ENCODE measurements around the gene CHMP4B.

CHMP4B gene

DNA sequence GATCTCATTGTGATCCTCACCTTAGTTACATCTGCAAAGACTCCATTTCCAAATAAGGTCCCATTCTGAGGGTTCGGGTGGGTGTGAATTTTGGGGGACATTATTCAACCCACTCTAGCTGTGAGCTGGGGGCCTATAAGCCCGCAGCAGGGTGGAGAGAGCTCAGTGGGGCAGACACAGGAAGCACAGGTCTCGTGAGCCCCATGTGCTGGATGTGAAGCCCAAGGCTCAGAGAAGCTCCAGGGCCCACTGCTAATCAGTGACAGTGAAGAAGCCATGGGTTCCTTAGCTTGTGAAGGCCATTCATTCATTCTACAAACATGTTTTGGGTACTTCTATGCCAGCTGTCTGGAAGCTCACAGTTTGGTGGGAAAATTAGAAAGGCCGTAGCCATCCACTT is 47.5 kb downstream of the CHMP4B start:
- H3K27me3 ChIP-seq (ENCODE audit: control insufficient read depth in 3 of 3, insufficient read depth in 3 of 3, low read depth in 1 of 3, low read length in 3 of 3), result no peaks in the 10 kb centered on the region
- H3K4me3 ChIP-seq (ENCODE audit: low read length in 2 of 2), result no peak overlapping the region
- no peak overlapping the region for H2BK5ac ChIP-seq (ENCODE audit: low read length)
- WGBS, 2 donors (ENCODE audit: extremely low coverage in 2 of 2, insufficient read length in 2 of 2, insufficient replicate concordance in 1 of 2), result no CpG with 5 or more reads among the region's 4 CpGs
- H3K9ac ChIP-seq (ENCODE audit: low read depth, low read length, poor library complexity), result no peak overlapping the region
- no peak for DNase-seq (ENCODE audit: low spot score)
- H4K91ac ChIP-seq (ENCODE audit: low read depth, low read length, poor library complexity), result no peak overlapping the region
- no peak overlapping the region for H2AFZ ChIP-seq (ENCODE audit: low read length)
- no peaks in the 10 kb centered on the region for H3K79me1 ChIP-seq (ENCODE audit: low read depth, low read length)
- no peak overlapping the region for H3K4me2 ChIP-seq (ENCODE audit: insufficient read depth, low read length, poor library complexity, severe bottlenecking)
- H2BK15ac ChIP-seq (ENCODE audit: low read length), result no peak overlapping the region
- no peak overlapping the region for H3K4ac ChIP-seq (ENCODE audit: low read length)
- no peak overlapping the region for H3K14ac ChIP-seq (ENCODE audit: low read length)
- no peak overlapping the region for H3K23ac ChIP-seq (ENCODE audit: low read depth, low read length, poor library complexity)
- H4K8ac ChIP-seq (ENCODE audit: low read depth, low read length), result no peak overlapping the region
- no peak overlapping the region for H2AK5ac ChIP-seq (ENCODE audit: low read depth, low read length)
- H3K27ac ChIP-seq (replicated peaks; ENCODE audit: low read length), result no peak overlapping the region
- peaks cover 14 to 31% of the 10 kb centered on the region in 2 donors for H3K36me3 ChIP-seq (replicated peaks in 1 of 2; ENCODE audit: control insufficient read depth in 2 of 2, insufficient read depth in 2 of 2, low read length in 2 of 2)
- H2BK12ac ChIP-seq (ENCODE audit: low read length), result no peak overlapping the region
- H3K4me1 ChIP-seq (ENCODE audit: control insufficient read depth in 2 of 2, insufficient read depth in 1 of 2, low read depth in 1 of 2, low read length in 2 of 2), result peaks cover 0 to 7% of the 10 kb centered on the region in 2 donors
- H2BK120ac ChIP-seq (ENCODE audit: low read depth, low read length), result no peak overlapping the region
- no peak overlapping the region for H3K18ac ChIP-seq (ENCODE audit: low read length)
- no peaks in the 10 kb centered on the region for H3K9me3 ChIP-seq (replicated peaks in 1 of 2; ENCODE audit: control insufficient read depth in 2 of 2, insufficient read depth in 1 of 2, low read depth in 1 of 2, low read length in 2 of 2)

DNA sequence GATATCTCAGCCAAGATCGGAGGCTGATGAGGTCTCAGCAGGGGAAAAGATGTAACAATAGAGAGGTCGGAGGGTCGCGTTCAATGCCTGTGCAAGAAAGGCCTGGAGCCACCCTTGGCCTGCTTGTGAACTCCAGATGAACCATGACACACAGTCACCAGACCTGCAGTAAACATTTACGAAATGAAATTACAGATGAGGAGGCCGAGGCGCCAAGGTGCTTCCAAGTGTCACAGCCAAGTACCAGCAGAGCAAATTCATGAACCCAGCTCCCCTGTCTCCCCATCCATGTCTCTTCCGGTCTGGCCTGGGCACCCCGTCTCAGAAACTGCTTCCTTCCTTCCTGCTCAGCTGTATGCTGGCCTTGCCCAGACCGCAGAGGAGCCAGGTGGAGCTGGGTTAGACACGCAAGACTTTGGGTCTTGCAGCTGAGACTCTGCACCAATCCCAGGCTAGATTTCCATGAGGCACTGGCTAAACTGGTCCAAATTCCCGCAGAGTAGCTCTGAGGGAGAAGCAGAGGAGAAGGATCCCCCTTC is 48.1 kb downstream of the CHMP4B start:
- no peak overlapping the region for H3K9ac ChIP-seq (ENCODE audit: low read depth, low read length, poor library complexity)
- H3K4me2 ChIP-seq (ENCODE audit: insufficient read depth, low read length, poor library complexity, severe bottlenecking), result no peak overlapping the region
- no peak overlapping the region for H3K4ac ChIP-seq (ENCODE audit: low read length)
- no peak overlapping the region for H2BK120ac ChIP-seq (ENCODE audit: low read depth, low read length)
- no peak overlapping the region for H3K27ac ChIP-seq (replicated peaks; ENCODE audit: low read length)
- H3K4me3 ChIP-seq (ENCODE audit: low read length in 2 of 2), result no peak overlapping the region
- no peak overlapping the region for H2BK5ac ChIP-seq (ENCODE audit: low read length)
- no peaks in the 10 kb centered on the region for H3K27me3 ChIP-seq (ENCODE audit: control insufficient read depth in 3 of 3, insufficient read depth in 3 of 3, low read depth in 1 of 3, low read length in 3 of 3)
- H3K9me3 ChIP-seq (replicated peaks in 1 of 2; ENCODE audit: control insufficient read depth in 2 of 2, insufficient read depth in 1 of 2, low read depth in 1 of 2, low read length in 2 of 2), result no peaks in the 10 kb centered on the region
- H3K4me1 ChIP-seq (ENCODE audit: control insufficient read depth in 2 of 2, insufficient read depth in 1 of 2, low read depth in 1 of 2, low read length in 2 of 2), result peaks cover 0 to 7% of the 10 kb centered on the region in 2 donors
- H3K18ac ChIP-seq (ENCODE audit: low read length), result no peak overlapping the region
- no peak overlapping the region for H2BK15ac ChIP-seq (ENCODE audit: low read length)
- DNase-seq (ENCODE audit: low spot score), result no peak
- H2AK5ac ChIP-seq (ENCODE audit: low read depth, low read length), result no peak overlapping the region
- no peak overlapping the region for H2AFZ ChIP-seq (ENCODE audit: low read length)
- no peak overlapping the region for H3K14ac ChIP-seq (ENCODE audit: low read length)
- H3K79me1 ChIP-seq (ENCODE audit: low read depth, low read length), result no peaks in the 10 kb centered on the region
- H4K8ac ChIP-seq (ENCODE audit: low read depth, low read length), result no peak overlapping the region
- WGBS, 2 donors (ENCODE audit: extremely low coverage in 2 of 2, insufficient read length in 2 of 2, insufficient replicate concordance in 1 of 2), result no CpG with 5 or more reads among the region's 12 CpGs
- no peak overlapping the region for H3K23ac ChIP-seq (ENCODE audit: low read depth, low read length, poor library complexity)
- no peak overlapping the region for H2BK12ac ChIP-seq (ENCODE audit: low read length)
- no peak overlapping the region for H4K91ac ChIP-seq (ENCODE audit: low read depth, low read length, poor library complexity)
- peaks cover 11 to 25% of the 10 kb centered on the region in 2 donors for H3K36me3 ChIP-seq (replicated peaks in 1 of 2; ENCODE audit: control insufficient read depth in 2 of 2, insufficient read depth in 2 of 2, low read length in 2 of 2)

DNA sequence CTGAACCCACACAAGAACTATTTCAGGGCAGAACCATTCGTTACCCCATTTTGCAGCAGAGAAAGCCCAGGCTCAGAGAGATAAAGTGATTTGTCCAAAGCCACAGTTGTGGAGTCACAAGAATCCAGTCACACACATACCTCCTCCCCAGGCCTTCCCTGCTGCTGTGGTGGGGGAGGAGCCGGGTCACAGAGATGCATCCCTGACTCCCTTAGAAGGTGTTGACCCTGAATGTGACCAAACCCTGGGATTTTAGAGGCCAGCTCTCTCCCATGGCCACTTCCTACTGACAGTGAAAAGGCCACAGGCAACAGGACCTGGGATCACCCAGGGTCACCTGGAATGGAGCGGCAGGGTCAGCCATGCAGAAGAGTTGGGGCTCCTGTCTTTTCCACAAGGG is 48.6 kb downstream of the CHMP4B start:
- Histone ChIP-seq H4K91ac (ENCODE audit: low read depth, low read length, poor library complexity) (no peak overlapping the region), H2BK12ac (ENCODE audit: low read length) (no peak overlapping the region), H3K27me3 (ENCODE audit: control insufficient read depth in 3 of 3, insufficient read depth in 3 of 3, low read depth in 1 of 3, low read length in 3 of 3) (no peaks in the 10 kb centered on the region), H3K36me3 (replicated peaks in 1 of 2; ENCODE audit: control insufficient read depth in 2 of 2, insufficient read depth in 2 of 2, low read length in 2 of 2) (peaks cover 8 to 20% of the 10 kb centered on the region in 2 donors), H4K8ac (ENCODE audit: low read depth, low read length) (no peak overlapping the region), H3K79me1 (ENCODE audit: low read depth, low read length) (no peaks in the 10 kb centered on the region), H3K9ac (ENCODE audit: low read depth, low read length, poor library complexity) (no peak overlapping the region), H3K27ac (replicated peaks; ENCODE audit: low read length) (no peak overlapping the region), H2BK120ac (ENCODE audit: low read depth, low read length) (no peak overlapping the region), H3K4me2 (ENCODE audit: insufficient read depth, low read length, poor library complexity, severe bottlenecking) (no peak overlapping the region), H3K4me1 (ENCODE audit: control insufficient read depth in 2 of 2, insufficient read depth in 1 of 2, low read depth in 1 of 2, low read length in 2 of 2) (peaks cover 0 to 7% of the 10 kb centered on the region in 2 donors), H2AFZ (ENCODE audit: low read length) (no peak overlapping the region), H2BK5ac (ENCODE audit: low read length) (no peak overlapping the region), H3K4me3 (ENCODE audit: low read length in 2 of 2) (no peak overlapping the region), H3K4ac (ENCODE audit: low read length) (no peak overlapping the region), H2BK15ac (ENCODE audit: low read length) (no peak overlapping the region), H3K18ac (ENCODE audit: low read length) (no peak overlapping the region), H2AK5ac (ENCODE audit: low read depth, low read length) (no peak overlapping the region), H3K23ac (ENCODE audit: low read depth, low read length, poor library complexity) (no peak overlapping the region), H3K14ac (ENCODE audit: low read length) (no peak overlapping the region), H3K9me3 (replicated peaks in 1 of 2; ENCODE audit: control insufficient read depth in 2 of 2, insufficient read depth in 1 of 2, low read depth in 1 of 2, low read length in 2 of 2) (no peaks in the 10 kb centered on the region)
- no CpG with 5 or more reads among the region's 3 CpGs for WGBS, 2 donors (ENCODE audit: extremely low coverage in 2 of 2, insufficient read length in 2 of 2, insufficient replicate concordance in 1 of 2)
- DNase-seq (ENCODE audit: low spot score), result no peak

DNA sequence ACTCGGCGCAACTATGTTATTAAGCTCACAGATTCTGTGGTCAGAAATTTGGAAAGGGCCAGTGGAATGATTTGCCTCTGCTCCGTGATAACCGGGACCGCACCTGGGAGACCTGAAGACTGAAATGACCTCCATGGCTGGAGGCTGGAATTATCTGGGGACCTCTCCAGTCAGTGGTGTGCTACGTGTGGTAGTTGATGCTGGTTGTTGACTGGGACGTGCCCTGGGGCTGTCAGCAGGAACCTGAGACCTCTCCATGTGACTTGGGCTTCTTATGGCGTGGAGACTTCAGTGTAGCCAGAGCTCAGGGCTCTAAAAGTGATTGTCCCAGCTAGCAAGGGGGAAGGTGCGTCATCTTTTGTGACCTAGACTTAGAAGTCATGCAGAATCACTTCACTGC is 50.3 kb downstream of the CHMP4B start:
- Histone ChIP-seq H2BK12ac (ENCODE audit: low read length) (no peak overlapping the region), H2AK5ac (ENCODE audit: low read depth, low read length) (no peak overlapping the region), H2BK5ac (ENCODE audit: low read length) (no peak overlapping the region), H3K9me3 (replicated peaks in 1 of 2; ENCODE audit: control insufficient read depth in 2 of 2, insufficient read depth in 1 of 2, low read depth in 1 of 2, low read length in 2 of 2) (no peaks in the 10 kb centered on the region), H3K4me1 (ENCODE audit: control insufficient read depth in 2 of 2, insufficient read depth in 1 of 2, low read depth in 1 of 2, low read length in 2 of 2) (peaks cover 0 to 7% of the 10 kb centered on the region in 2 donors), H3K14ac (ENCODE audit: low read length) (no peak overlapping the region), H3K27me3 (ENCODE audit: control insufficient read depth in 3 of 3, insufficient read depth in 3 of 3, low read depth in 1 of 3, low read length in 3 of 3) (peaks cover 0 to 3% (median 0%) of the 10 kb centered on the region in 3 experiments), H3K4ac (ENCODE audit: low read length) (no peak overlapping the region), H3K9ac (ENCODE audit: low read depth, low read length, poor library complexity) (no peak overlapping the region), H2BK120ac (ENCODE audit: low read depth, low read length) (no peak overlapping the region), H4K8ac (ENCODE audit: low read depth, low read length) (no peak overlapping the region), H3K23ac (ENCODE audit: low read depth, low read length, poor library complexity) (no peak overlapping the region), H3K36me3 (replicated peaks in 1 of 2; ENCODE audit: control insufficient read depth in 2 of 2, insufficient read depth in 2 of 2, low read length in 2 of 2) (peaks cover 6 to 8% of the 10 kb centered on the region in 2 donors), H3K27ac (replicated peaks; ENCODE audit: low read length) (no peak overlapping the region), H3K4me2 (ENCODE audit: insufficient read depth, low read length, poor library complexity, severe bottlenecking) (no peak overlapping the region), H3K4me3 (ENCODE audit: low read length in 2 of 2) (no peak overlapping the region), H4K91ac (ENCODE audit: low read depth, low read length, poor library complexity) (no peak overlapping the region), H2AFZ (ENCODE audit: low read length) (no peak overlapping the region), H3K18ac (ENCODE audit: low read length) (no peak overlapping the region), H3K79me1 (ENCODE audit: low read depth, low read length) (no peaks in the 10 kb centered on the region), H2BK15ac (ENCODE audit: low read length) (no peak overlapping the region)
- no peak for DNase-seq (ENCODE audit: low spot score)
- WGBS, 2 donors (ENCODE audit: extremely low coverage in 2 of 2, insufficient read length in 2 of 2, insufficient replicate concordance in 1 of 2), result no CpG with 5 or more reads among the region's 9 CpGs
